Inflammatory macrophage treated with lipopolysaccharide for 1 hour (primary cell): ENCODE measurements around the gene THY1.
"Not testable (repeated sequence)": the region's sequence is repeated elsewhere in the genome, so short reads cannot be mapped to it uniquely, and the experiment has no call there.

Experiments used
- DNase-seq, 2 donors: peaks; one replicate each; pipeline ENCODE4 v3.0.0-alpha.2; 2020 to 2022

THY1 gene

GRCh38 chr11:119422809-119423508 is at the start of gene THY1:
TSS of gene THY1 (minus strand) at chr11:119423172. CDS start at chr11:119420905, 2,267 bp downstream.
- no peak for DNase-seq

GRCh38 chr11:119472186-119472855 is 49.3 kb upstream of the THY1 start:
- peak; percentile 13 to 31 for DNase-seq

GRCh38 chr11:119471329-119471728 is 48.4 kb upstream of the THY1 start:
- no peak for DNase-seq

DNA sequence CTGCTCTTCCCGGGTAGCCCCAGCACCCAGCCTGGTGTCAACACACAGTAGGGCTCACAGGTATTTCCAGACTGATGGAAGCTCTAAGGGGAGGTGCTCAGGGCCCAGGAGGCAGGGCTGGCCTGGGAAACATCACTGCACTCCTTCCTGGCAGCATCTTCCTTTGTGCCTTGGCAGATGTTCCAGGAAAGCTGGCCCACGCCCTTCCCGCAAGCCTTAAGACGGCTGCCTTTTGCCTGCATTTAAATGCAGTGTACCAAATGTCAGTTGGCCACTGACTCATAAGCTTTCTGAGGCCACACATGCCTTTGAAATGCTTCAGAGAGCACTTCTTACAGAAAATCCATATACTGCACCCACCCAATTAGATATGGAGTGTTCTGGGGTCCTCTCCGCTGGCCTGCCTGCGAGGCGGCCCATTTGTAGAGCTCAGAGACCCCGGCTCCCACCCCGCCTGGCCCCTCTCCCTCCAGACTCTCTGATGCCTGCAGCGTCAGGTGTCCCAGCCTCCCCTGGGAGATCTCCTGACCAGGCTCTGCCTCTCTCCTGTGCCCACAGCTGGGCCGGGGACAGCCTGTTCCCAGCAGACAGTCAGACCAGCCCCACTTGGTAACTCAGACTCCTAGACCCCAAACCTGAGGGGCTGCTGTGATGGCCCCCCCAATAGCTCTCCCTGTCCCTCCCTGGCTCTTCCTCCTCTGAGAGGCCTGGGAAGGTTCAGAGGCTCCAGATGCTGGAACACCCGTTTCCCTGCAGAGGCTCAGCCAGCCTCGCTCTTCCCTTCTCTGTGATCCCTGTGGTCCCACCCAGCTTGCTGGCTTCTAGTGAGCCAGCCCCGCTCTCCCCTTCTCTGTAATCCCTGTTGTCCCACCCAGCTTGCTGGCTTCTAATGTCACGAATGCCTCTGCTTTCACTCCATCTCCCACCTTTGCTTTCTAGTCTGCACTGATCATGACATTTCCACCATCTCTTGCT is 47.6 kb upstream of the THY1 start:
- DNase-seq: no peak

DNA sequence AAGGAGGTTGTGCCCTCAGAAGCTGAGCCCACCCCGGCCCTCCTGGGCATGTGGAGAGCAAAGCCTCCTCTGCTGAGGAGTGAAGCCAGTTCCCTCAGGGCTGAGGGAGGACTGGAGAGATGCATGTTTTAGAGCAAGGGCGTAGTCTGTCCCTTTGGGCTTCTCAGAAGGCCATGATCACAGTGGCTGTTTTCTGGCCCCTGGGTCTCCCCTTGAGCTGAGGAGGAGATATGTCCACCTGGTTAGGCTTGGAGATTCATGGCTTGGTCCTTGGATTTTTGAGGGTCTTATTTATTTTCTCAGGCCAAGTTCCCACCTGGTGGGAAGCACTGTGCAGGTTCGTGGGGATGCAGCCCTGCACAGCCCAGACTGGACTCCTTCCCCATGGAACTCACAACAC is 46.5 kb upstream of the THY1 start:
- no peak for DNase-seq

DNA sequence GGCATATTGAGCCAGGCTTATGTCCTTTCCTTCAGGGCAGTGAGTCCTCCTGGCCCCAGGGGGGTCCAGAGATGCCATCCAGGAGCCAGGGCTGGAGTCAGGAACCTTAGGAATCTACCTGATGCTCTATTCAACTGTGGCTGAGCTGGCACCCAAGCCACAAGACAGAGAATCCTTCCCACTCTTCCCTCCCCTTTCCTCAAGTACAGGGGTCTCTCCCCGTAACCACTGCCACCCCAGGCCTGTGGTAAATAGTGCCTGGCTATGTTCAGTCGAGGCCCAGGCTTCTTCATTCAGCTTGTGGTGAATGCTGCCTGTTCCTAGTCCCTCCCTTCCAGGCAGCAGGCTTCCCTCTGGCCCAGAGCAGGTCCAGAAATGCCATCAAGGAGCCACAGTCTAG is 45.5 kb upstream of the THY1 start:
- no peak for DNase-seq

GRCh38 chr11:119461229-119461963 is 38.4 kb upstream of the THY1 start:
- DNase-seq: no peak

DNA sequence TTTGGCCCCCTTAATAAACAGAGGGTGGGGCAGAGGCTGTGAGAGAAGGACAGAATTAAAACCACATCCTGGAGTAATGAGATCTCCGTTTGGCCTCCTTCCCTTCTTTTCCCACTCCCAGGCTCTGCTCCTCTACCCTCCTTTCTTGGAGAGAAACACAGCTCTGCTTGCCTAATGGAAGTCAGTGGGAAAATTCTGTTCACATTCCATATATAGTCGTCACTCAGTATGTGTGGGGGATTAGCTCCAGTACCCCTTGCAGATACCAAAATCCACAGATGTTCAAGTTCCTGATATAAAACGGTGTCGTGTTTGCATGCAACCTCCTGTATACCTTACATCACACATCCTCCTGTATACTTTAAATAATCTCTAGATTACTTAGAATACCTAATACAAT is 37.6 kb upstream of the THY1 start:
- no peak for DNase-seq

DNA sequence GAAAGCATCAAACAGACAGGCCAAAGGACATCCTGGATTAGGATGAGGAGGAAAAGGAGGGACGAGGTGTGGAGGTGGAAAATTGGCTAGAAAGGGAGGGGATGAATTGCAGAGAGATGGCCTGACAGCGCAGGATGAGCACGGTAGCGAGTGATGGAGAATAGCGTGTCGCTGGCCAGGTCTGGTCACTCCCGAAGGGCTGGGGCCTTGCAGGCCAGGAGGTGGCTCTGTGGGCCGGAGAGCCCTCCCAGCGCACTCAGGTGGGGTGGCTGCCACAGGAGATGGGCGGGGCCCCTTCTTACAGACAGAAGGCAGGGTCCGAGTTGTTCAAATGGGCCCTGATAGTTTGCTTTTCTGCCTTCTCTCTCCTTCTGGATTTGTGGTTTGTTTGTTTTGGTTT is 37.1 kb upstream of the THY1 start:
- no peak for DNase-seq

DNA sequence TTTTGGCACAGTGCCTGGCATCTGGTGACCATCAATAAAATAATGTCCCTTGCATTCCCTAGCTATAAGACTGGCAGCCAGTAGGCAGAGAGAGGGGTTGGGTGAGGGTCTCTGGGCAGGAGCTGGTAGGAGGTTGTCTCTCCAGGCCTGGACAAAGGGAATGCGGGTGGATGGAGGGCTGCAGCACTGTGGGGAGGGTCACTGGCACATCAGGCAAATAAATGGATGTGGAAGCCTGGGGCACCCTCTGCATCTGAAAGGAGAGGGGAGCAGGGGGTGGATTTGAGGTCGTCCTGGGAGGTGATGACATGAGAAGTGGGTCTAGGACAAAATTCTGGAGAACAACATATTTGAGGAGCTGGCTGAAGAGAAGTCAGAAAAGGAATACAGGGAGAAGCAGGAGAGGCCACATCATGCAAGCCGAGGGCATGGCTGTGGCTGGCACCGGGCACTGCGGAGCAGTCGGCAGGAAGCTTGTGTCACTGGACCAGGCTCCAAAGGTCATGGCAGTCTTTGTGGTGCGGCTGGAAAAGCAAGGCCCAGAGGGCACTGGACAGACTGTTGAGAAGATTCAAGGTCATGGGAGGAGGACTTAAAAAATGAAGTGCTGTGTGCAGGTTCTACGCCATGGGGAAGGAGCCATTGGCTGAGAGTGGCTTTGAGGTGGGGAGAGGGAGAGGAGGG is 36.5 kb upstream of the THY1 start:
- no peak for DNase-seq

DNA sequence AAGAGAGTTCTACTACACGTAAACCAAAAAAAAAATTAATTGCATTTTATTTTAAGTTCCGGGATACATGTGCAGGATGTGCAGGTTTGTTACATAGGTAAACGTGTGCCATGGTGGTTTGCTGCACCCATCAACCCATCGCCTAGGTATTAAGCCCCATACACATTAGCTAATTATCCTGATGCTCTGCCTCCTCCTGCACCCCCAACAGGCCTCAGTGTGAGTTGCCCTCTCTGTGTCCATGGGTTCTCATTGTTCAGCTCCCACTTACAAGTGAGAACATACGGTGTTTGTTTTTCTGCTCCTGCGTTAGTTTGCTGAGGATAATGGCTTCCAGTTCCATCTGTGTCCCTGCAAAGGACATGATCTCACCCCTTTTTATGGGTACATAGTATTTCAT is 32.7 kb upstream of the THY1 start:
- DNase-seq: not testable (repeated sequence)

- DNase-seq: not testable (repeated sequence)
Observed at GRCh38 chr11:119455241-119455640, 32.3 kb upstream of the THY1 start.

DNA sequence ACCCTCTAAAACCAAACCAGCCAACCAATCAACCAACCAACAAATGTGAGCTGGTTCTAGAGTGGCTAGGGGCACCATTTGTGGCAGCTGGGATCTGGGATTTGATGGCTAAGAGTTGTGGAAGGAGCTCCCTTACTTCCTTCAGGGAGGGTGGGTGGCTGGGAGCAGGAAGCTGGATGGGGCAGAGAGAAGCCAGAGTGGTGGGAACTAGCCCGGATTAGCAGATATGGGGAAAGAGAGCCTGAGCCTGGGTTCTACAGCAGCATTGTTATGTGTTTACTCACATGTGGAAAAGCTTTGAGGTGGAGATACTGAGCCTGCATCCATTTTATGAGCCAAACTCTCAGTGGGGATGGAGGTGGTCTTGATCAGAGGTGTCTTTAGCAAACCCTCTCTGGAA is 30.9 kb upstream of the THY1 start:
- no peak for DNase-seq

- DNase-seq: no peak
Observed at GRCh38 chr11:119450590-119451326, 27.8 kb upstream of the THY1 start.

- DNase-seq: no peak
Observed at GRCh38 chr11:119449498-119449897, 26.5 kb upstream of the THY1 start.

- DNase-seq: no peak
Observed at GRCh38 chr11:119448380-119448779, 25.4 kb upstream of the THY1 start.

DNA sequence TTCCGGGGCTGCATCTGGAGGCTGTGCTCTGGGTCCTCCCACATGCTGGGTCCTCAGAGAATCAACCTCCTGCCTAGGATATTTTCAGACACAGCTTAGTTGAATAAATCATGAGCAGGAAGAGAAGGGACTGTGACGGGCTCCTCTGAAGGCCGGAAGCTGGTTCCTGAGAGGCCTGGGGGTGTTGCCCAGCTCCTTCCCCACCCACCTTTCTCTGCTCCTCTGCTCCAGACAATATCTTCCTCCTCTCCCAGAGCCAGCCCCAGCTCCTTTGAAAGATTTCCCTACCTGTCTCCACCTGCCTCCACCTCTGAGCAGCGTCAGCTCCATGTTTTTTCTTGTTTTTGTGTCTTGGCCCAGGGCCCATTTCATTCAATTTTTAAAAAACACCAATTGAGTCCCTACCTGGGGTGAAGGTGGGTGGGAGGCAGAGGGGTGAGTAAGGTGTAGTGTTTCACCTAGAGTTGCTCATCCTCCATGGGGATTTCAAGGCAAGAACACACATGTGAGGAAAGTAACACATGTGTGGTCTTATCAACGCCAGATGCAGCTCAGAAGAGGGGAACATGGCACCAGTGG is 24.8 kb upstream of the THY1 start:
- no peak for DNase-seq

DNA sequence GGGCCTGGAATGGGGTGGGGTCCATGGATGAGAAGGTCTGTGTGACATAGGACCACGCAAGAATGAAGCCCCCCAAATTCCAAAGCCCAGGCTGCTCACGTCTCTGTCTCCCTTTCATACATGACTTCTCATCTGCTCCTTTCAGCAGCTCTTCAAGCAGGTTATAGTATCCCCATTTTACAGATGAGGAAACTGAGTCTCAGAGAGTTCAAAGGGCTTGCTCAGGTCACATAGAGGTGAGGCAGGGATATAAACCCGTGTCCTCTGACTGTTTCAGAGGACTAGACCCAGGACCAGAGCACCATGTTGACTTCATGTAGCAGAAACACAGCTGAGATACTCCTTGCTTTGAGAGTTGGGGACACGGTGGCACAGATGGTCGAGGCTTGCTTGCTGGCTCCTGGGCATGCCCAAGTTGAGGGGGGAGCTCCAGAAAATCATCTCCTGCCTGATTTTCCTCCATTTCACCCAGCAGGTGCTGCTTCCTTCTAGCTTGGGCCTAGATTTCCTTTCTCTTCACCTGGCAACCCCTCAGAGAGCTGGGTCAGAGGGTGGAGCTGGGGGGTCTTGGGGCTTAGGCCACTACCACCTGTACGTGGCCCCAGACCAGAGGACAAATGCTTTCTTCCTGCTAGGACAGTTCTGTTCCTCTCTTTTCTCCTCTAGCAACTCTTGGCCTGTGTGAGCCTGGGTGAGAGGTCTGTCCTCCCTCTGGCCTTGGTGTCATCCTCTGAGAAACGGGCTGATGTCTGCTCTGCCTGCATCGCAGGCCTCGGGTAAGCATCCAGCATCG is 24.1 kb upstream of the THY1 start:
- no peak for DNase-seq

DNA sequence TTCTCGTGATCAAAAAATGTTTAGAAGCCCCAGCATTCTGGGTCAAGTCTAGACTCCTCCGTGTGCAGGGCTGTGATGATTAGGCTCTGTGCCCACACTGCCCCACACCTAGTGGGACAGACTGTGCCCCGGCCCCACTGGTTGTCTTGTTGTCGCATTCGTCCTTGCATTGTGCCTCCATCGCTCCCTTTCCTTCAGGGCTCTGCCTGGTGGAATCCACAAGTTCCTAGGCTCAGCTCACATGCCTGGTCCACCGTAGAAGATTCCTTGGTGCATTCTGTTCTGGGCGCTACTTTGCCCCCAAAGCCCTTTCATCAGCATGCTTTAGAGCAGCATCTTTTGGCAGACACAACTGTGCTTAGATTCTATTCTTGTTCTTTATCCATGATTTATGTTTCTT is 23.5 kb upstream of the THY1 start:
- no peak for DNase-seq

DNA sequence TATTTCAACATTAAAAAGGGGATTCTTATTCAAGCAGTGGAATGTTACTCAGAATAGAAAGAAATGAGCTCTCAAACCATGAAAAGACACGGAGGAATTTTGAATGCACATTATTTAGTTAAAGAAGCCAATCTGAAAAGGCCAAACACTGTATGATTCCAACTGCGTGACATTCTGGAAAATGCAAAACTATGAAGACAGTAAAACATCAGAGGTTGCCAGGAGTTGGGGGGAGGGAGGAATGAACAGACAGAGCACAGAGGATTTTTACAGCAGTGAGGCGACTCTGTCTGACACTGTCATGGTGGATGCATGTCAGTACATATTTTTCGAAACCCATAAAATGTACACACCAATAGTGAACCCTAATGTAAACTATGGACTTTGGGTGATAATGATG is 22.9 kb upstream of the THY1 start:
- no peak for DNase-seq
